Right lobe of liver (tissue), 4 donors: Measurements from ENCODE around the gene APOL5.

Experiments
- CTCF ChIP-seq, 4 donors: fragments of 200-600 bp in 3 of 4; fragments of 450-650 bp in 1 of 4; IDR thresholded peaks; one replicate each; pipeline versions ENCODE4 v1.5.1 to v1.8.0; 2016 to 2022; ENCODE audit warnings: antibody characterized with exemption in 4 of 4, mild to moderate bottlenecking in 2 of 4
- POLR2A ChIP-seq: fragments of 450-650 bp; IDR thresholded peaks from one replicate; pipeline ENCODE4 v1.6.1; 2017; ENCODE audit warnings: antibody characterized with exemption, mild to moderate bottlenecking
- donor health status: DM: no; HTN: no; CAD: no.
- donor health status: DM: no; HTN: no; CAD: no.
- donor health status: DM: no; HTN: yes; CAD: no.

- TF ChIP-seq POLR2A = no peak
- no peak for TF ChIP-seq CTCF (IDR thresholded peaks at IDR 0.05)
Measured at GRCh38 chr22:35734517-35734827, 16.8 kb downstream of the APOL5 start.
